Ascending aorta (tissue), 2 donors: ENCODE results near the gene ASB1. TPM values are rescaled to one million over a fixed set of nuclear protein-coding genes. Genes with fewer than 3 reads are reported as not detected.

Experiments used
- DNase-seq, 2 donors: peaks; one replicate each; pipeline ENCODE4 v3.0.0-alpha.2; 2019; ENCODE audit warnings: low spot score in 2 of 2
- H3K27ac ChIP-seq, 2 donors: fragments of 200-600 bp; sonication (generic); one replicate each; pipeline ENCODE4 v1.5.1; 2016 to 2017; ENCODE audit warnings: mild to moderate bottlenecking in 1 of 2
- H3K27me3 ChIP-seq: fragments of 200-600 bp; sonication (generic); one replicate; pipeline ENCODE4 v1.5.1; 2017
- H3K36me3 ChIP-seq, 2 donors: fragments of 200-600 bp; sonication (generic); one replicate each; pipeline ENCODE4 v1.5.1; 2016
- H3K4me1 ChIP-seq, 2 donors: fragments of 200-600 bp; sonication (generic); one replicate each; pipeline ENCODE4 v1.5.1; 2016 to 2017; ENCODE audit warnings: mild to moderate bottlenecking in 1 of 2
- H3K4me3 ChIP-seq, 2 donors: fragments of 200-600 bp; sonication (generic); one replicate each; pipeline ENCODE4 v1.5.1; 2016 to 2017; ENCODE audit warnings: mild to moderate bottlenecking in 1 of 2
- H3K9me3 ChIP-seq, 2 donors: fragments of 200-600 bp; sonication (generic); one replicate each; pipeline ENCODE4 v1.5.1; 2016
- intact Hi-C: fragments of 100-400 bp; cut with DNase I; formaldehyde crosslinking; loops from one replicate; pipeline ENCODE4 v1.15.1; 2023
- total RNA-seq: library from RNA; depleted of rRNA; stranded (reverse); fragments of >200 nt; gene quantifications from one replicate; pipeline ENCODE4 v1.1.0, GENCODE V29; 2016
- TF ChIP-seq, protein P1 (sequence below), 3 experiments: fragments of 200-600 bp in 2 of 3; fragments of 450-650 bp in 1 of 3; sonication (generic) in 2 of 3; IDR thresholded peaks; one replicate each; pipeline ENCODE4 v1.5.1; 2016 to 2019; ENCODE audit warnings: antibody characterized with exemption in 3 of 3, mild to moderate bottlenecking in 1 of 3, moderate library complexity in 1 of 3

ASB1 gene
- total RNA-seq, 1 donor from 2014 or later = 32.5 TPM

DNA sequence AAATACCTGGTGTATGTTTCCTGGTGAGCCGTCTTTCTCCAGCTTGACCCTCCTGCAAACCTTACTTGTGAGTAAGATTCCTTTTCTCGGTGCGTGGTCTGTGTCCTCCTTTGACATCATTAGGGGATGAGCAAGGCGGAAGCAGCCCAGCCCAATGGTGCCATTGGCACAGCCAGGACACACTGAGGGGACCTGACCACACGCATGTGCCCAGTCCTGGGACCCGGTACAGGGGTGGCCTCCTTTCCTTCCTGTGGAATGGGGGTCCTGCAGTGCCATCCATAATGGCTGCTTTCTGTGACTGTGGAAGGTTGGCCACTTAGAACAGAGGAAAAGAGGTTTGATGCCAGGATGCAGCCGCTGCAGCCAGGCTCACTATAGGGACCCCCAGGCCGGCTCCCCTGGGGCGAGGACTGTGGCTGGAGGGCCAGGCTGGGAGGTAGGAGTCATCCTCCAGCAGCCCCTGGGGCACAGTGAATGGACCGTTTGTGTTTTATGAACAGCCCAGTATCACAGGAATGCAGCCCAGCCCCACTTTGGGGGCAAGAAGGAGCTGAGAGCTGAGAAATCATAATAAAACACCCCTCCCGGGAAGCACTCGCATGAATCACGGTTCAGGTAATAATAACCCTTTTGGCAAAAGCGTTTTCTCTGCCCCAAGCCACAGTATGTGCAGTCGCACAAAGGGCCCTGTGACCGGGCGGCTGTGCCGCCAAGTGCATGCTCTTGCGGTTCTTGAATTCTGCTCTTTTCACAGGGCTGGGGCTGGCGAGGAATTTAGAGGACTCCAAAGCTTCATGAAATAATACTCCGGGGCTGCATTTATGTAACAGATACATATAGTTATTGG, 73.2 kb downstream of the ASB1 start:
- H3K27me3 ChIP-seq = no peaks in the 10 kb centered on the region
- intact Hi-C loops = no loop called here
- TF ChIP-seq, protein P1, sequence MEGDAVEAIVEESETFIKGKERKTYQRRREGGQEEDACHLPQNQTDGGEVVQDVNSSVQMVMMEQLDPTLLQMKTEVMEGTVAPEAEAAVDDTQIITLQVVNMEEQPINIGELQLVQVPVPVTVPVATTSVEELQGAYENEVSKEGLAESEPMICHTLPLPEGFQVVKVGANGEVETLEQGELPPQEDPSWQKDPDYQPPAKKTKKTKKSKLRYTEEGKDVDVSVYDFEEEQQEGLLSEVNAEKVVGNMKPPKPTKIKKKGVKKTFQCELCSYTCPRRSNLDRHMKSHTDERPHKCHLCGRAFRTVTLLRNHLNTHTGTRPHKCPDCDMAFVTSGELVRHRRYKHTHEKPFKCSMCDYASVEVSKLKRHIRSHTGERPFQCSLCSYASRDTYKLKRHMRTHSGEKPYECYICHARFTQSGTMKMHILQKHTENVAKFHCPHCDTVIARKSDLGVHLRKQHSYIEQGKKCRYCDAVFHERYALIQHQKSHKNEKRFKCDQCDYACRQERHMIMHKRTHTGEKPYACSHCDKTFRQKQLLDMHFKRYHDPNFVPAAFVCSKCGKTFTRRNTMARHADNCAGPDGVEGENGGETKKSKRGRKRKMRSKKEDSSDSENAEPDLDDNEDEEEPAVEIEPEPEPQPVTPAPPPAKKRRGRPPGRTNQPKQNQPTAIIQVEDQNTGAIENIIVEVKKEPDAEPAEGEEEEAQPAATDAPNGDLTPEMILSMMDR (IDR thresholded peaks at IDR 0.05) = no peak
- H3K4me3 ChIP-seq = no peak overlapping the region
- no peaks in the 10 kb centered on the region for H3K36me3 ChIP-seq
- peak in 1 of 2 donors; percentile 50 for DNase-seq
- H3K9me3 ChIP-seq = no peaks in the 10 kb centered on the region
- no peak overlapping the region for H3K27ac ChIP-seq
- H3K4me1 ChIP-seq = no peaks in the 10 kb centered on the region

DNA sequence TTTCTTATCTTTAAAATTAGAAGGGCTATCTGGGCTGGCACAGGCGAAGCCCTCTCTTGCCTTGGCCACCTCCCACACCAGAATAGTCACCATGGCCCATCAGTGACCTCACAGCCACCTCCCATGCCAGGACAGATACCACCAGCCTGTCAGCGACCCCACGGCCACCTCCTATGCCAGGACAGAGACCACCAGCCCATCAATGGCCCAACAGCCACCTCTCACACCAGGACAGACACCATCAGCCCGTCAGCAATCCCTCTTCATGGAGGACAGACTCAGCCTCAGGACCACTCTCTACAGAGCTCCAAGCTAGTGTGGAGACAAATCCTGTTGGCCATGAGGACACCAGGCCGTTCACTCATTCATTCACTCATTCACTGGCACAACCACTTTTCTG, 74.6 kb downstream of the ASB1 start:
- H3K36me3 ChIP-seq = no peaks in the 10 kb centered on the region
- intact Hi-C loops = no loop called here
- TF ChIP-seq, protein P1 (IDR thresholded peaks at IDR 0.05) = no peak
- H3K9me3 ChIP-seq = no peaks in the 10 kb centered on the region
- H3K27ac ChIP-seq = no peak overlapping the region
- no peaks in the 10 kb centered on the region for H3K27me3 ChIP-seq
- peak in 1 of 2 donors; percentile 52 for DNase-seq
- H3K4me3 ChIP-seq = no peak overlapping the region
- no peaks in the 10 kb centered on the region for H3K4me1 ChIP-seq

Other genes with a start within 250 kb of the ASB1 start
- gene ILKAP, start 223.2 kb upstream of the ASB1 start, total RNA-seq = 22.6 TPM
- 117 TPM for gene HES6, start 186.9 kb upstream of the ASB1 start, total RNA-seq
- 21.6 TPM for gene PER2, start 138.3 kb upstream of the ASB1 start, total RNA-seq
- gene TRAF3IP1, start 106.4 kb upstream of the ASB1 start, total RNA-seq = 6.1 TPM